ENCODE results near the gene NSUN6.

DNA sequence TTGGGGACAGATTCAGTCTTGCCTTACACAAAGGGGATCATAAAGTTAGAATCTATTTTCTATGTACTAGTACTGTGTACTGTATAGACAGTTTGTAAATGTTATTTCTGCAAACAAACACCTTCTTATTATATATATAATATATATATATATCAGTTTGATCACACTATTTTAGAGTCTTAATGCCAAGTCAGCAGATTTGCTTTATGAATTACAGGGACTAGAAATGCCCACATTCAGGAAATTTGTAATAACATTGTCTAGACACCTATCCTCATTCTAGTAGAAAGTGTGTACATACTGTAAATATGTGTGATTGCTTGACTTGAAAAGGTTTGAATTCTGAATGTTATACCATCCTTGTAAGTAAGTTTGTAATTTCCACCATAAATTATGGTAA lies 111.2 kb downstream of the NSUN6 start:
- TF ChIP-seq POLR2AphosphoS5 (IDR thresholded peaks at IDR 0.05; ENCODE audit: borderline replicate concordance, low read depth, low read length) (no peak), EZH2 (IDR thresholded peaks at IDR 0.05) (no peak)
